Activated CD4-positive, alpha-beta memory T cell treated with anti-CD3 and anti-CD28 coated beads for 36 hours (primary cell): ENCODE measurements around the gene MECP2. TPM values are rescaled to one million over a fixed set of nuclear protein-coding genes. Genes with fewer than 3 reads are reported as not detected.
A peak's percentile ranks its signal among the peaks of the same experiment; 100 is the strongest.
"Not testable (repeated sequence)": the region's sequence is repeated elsewhere in the genome, so short reads cannot be mapped to it uniquely, and the experiment has no call there.

ENCODE experiments used
- CTCF ChIA-PET: fragments of 350-600 bp; sonication (Branson Sonifier 250); formaldehyde crosslinking; loops from one replicate; lab custom pipeline; 2021; ENCODE audit warnings: antibody characterized with exemption, inconsistent platforms; lab: Charles Lee
- POLR2A ChIA-PET: fragments of 350-600 bp; sonication (Branson Sonifier 250); formaldehyde crosslinking; loops from one replicate; lab custom pipeline; 2021; ENCODE audit warnings: antibody characterized with exemption; lab: Charles Lee
- DNase-seq: peaks from one replicate; pipeline ENCODE4 v3.0.0-alpha.2; 2020
- H3K27ac Mint-ChIP-seq: one replicate; pipeline ENCODE4 v1.8.0; 2021; ENCODE audit warnings: mixed read lengths
- H3K27me3 Mint-ChIP-seq: one replicate; pipeline ENCODE4 v1.8.0; 2021; ENCODE audit warnings: mixed read lengths
- H3K36me3 Mint-ChIP-seq: one replicate; pipeline ENCODE4 v1.8.0; 2021; ENCODE audit warnings: mixed read lengths
- H3K4me1 Mint-ChIP-seq: one replicate; pipeline ENCODE4 v1.8.0; 2021; ENCODE audit warnings: low read depth, mixed read lengths
- H3K4me3 Mint-ChIP-seq: one replicate; pipeline ENCODE4 v1.8.0; 2021; ENCODE audit warnings: mild to moderate bottlenecking, mixed read lengths
- H3K9me3 Mint-ChIP-seq: one replicate; pipeline ENCODE4 v1.8.0; 2021; ENCODE audit warnings: mixed read lengths
- intact Hi-C: fragments of 100-400 bp; cut with micrococcal nuclease; formaldehyde crosslinking; loops from one replicate; pipeline ENCODE4 v1.15.1; 2023
- total RNA-seq, 2 experiments: library from RNA; stranded (reverse); gene quantifications; one replicate each; pipeline ENCODE4 v1.2.3, GENCODE V29; 2021

The MECP2 gene
- total RNA-seq, 2 experiments from 2014 or later: 50.8 to 51.0 TPM

DNA sequence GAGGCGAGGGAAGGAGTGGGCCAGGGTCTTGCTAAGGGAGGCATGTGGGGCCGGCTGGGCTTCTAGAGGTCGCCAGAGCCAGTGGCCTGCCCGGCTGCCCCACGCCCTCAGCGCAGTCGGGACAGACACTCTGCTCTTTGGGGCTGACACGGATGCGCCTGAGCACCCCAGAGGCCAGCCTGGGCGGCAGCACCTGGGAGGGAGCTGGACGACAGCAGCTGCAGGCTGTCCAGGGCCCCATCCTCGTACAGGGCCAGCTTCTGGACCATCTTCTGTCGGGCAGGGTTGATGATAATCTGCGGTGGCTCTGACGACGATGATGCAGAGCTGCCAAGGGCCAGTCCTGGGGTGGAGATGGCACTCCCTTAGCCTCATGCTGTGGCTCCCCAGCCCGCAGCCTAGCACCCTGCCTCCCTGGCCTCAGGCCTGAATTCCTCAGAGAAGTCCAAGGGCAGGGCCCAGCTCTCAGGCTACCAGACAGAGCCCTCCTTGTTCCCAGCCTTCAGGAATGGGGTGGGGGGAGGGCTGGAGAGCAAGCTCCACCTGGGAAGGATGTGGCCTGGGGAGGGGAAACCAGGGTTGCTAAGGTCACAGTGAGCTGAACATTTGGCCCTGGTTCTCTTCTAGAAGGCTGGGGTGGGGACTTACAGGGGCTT is 85.1 kb downstream of the MECP2 start:
- Mint-ChIP-seq H3K36me3 (peaks cover 25% of the 10 kb centered on the region), H3K27me3 (no peaks in the 10 kb centered on the region), H3K4me1 (peaks cover 9% of the 10 kb centered on the region), H3K4me3 (no peak overlapping the region), H3K9me3 (no peaks in the 10 kb centered on the region), H3K27ac (no peak overlapping the region)
- intact Hi-C loops: no loop called here
- no peak for DNase-seq
- ChIA-PET POLR2A (interaction anchor here (1.0 to 1.6 kb wide), 2 partner anchors 10 to 45 kb away, joined by 3 to 5 read pairs; no protein-coding TSS in a partner anchor), CTCF (interaction anchor here (1.1 to 2.9 kb wide), 10 partner anchors 10 to 315 kb away, joined by 3 to 37 read pairs (median 5); partner anchors contain the start of gene TMEM187)

GRCh38 chrX:154011376-154012335 is 85.9 kb downstream of the MECP2 start:
- H3K9me3 Mint-ChIP-seq: no peaks in the 10 kb centered on the region
- DNase-seq: no peak
- ChIA-PET CTCF (no interaction called here), POLR2A (interaction anchor here (1.0 to 1.6 kb wide), 2 partner anchors 9 to 44 kb away, joined by 3 to 5 read pairs; no protein-coding TSS in a partner anchor)
- no peaks in the 10 kb centered on the region for H3K27me3 Mint-ChIP-seq
- peaks cover 25% of the 10 kb centered on the region for H3K36me3 Mint-ChIP-seq
- H3K27ac Mint-ChIP-seq: no peak overlapping the region
- intact Hi-C loops: no loop called here
- H3K4me3 Mint-ChIP-seq: no peak overlapping the region
- peaks cover 9% of the 10 kb centered on the region for H3K4me1 Mint-ChIP-seq

GRCh38 chrX:154010330-154011087 is 87.0 kb downstream of the MECP2 start:
- Mint-ChIP-seq H3K36me3 (peaks cover 24% of the 10 kb centered on the region), H3K9me3 (no peaks in the 10 kb centered on the region), H3K27me3 (no peaks in the 10 kb centered on the region), H3K4me3 (no peak overlapping the region), H3K27ac (no peak overlapping the region), H3K4me1 (peaks cover 4% of the 10 kb centered on the region)
- ChIA-PET POLR2A (no interaction called here), CTCF (interaction anchor here (0.7 kb wide), 1 partner anchor 187 kb away, joined by 3 read pairs; no protein-coding TSS in a partner anchor)
- no peak for DNase-seq
- intact Hi-C loops: no loop called here

DNA sequence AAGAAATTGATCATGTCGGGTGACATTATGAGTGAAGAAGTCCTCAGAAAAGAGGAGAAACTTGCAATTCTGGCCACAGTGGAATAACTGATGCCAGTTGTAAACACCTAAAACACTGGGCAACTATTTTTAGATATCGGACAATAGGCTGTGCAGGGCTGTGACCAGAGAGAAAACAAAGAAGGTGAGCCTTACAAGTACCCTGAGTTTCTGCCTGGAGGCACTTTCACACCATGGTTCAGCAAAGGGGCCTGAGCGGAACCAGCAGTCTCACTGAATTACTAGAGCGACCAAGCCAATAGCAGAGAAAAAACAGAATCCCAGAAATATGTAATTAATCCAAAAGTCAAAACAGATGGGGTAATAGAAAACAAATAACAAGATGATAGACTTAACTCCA is 89.0 kb downstream of the MECP2 start:
- Mint-ChIP-seq H3K9me3 (no peaks in the 10 kb centered on the region), H3K27me3 (no peaks in the 10 kb centered on the region), H3K4me3 (no peak overlapping the region), H3K4me1 (no peaks in the 10 kb centered on the region), H3K27ac (no peak overlapping the region), H3K36me3 (peaks cover 22% of the 10 kb centered on the region)
- ChIA-PET CTCF (interaction anchor here (0.6 kb wide), 1 partner anchor 28 kb away, joined by 3 read pairs; no protein-coding TSS in a partner anchor), POLR2A (no interaction called here)
- DNase-seq: no peak
- intact Hi-C loops: no loop called here

DNA sequence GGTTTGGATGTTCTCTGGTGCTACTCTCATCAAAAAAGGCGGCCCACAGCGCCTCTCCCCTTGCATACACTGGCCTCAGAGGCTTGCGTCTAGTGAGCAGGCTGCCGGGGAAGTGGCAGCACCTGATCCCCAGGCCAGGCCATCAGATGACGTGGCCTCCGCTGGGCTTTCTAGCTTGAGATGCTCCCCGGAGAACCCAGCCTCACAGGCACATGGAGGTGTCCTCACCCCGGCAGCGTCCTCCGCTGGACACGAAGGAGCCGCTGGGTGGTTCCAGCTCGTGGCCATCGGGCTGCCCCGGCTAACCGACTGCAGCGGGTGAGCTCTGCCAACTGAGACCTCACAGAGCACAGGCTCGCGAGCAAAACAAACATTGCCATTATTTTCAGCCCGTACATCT is 90.6 kb downstream of the MECP2 start:
- intact Hi-C loops: no loop called here
- ChIA-PET POLR2A (no interaction called here), CTCF (no interaction called here)
- no peak for DNase-seq
- Mint-ChIP-seq H3K4me3 (no peak overlapping the region), H3K27me3 (no peaks in the 10 kb centered on the region), H3K9me3 (no peaks in the 10 kb centered on the region), H3K27ac (no peak overlapping the region), H3K4me1 (peaks cover 8% of the 10 kb centered on the region), H3K36me3 (peaks cover 23% of the 10 kb centered on the region)

GRCh38 chrX:154004315-154004714 is 93.2 kb downstream of the MECP2 start:
- H3K4me3 Mint-ChIP-seq: no peak overlapping the region
- ChIA-PET CTCF (interaction anchor here (6.2 kb wide), 1 partner anchor 9 kb away, joined by 37 read pairs; no protein-coding TSS in a partner anchor), POLR2A (no interaction called here)
- intact Hi-C loops: no loop called here
- no peak overlapping the region for H3K27ac Mint-ChIP-seq
- H3K27me3 Mint-ChIP-seq: no peaks in the 10 kb centered on the region
- DNase-seq: no peak
- no peaks in the 10 kb centered on the region for H3K9me3 Mint-ChIP-seq
- peaks cover 11% of the 10 kb centered on the region for H3K4me1 Mint-ChIP-seq
- H3K36me3 Mint-ChIP-seq: peaks cover 11% of the 10 kb centered on the region

DNA sequence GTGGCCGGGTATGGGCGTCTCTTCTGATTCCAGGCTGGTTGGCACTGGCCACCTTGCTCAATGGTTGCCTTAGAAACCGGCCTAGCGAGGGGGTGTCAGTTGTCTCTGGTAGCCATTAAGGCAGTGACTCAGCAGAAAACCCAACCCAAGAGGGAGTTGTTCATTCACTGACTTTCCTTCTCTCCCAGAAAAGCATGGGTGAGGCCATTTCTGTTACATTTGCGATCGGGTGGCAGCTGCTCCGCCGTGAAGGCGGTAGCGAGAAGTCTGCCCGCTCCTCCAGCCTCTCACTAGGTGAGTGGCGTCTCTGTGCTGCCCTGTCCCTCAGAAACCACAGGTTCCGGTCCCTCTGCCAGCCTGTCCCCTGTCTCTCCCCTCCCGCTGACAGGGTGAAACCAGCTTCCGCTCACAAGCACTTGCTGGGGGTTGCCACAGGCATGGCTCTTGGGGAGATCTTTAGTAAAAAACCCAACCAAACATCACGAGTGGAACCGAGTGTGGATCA is 95.2 kb downstream of the MECP2 start:
- intact Hi-C loops: loop anchor here (1.0 kb wide), 1 partner anchor 30 kb away; the partner anchor contains the start of gene TMEM187
- POLR2A ChIA-PET: interaction anchor here (0.6 to 2.0 kb wide), 4 partner anchors 10 to 410 kb away, joined by 3 to 6 read pairs (median 3); partner anchors contain the start of genes HCFC1 and TMEM187
- Mint-ChIP-seq H3K4me1 (peaks cover 11% of the 10 kb centered on the region), H3K36me3 (peaks cover 8% of the 10 kb centered on the region), H3K27me3 (no peaks in the 10 kb centered on the region), H3K9me3 (no peaks in the 10 kb centered on the region), H3K4me3 (peak overlapping the region; percentile 65), H3K27ac (peak overlapping the region; percentile 87)
- DNase-seq: peak; percentile 70
- CTCF ChIA-PET: interaction anchor here (6.2 kb wide), 1 partner anchor 11 kb away, joined by 37 read pairs; no protein-coding TSS in a partner anchor

GRCh38 chrX:154000051-154000450 is 97.5 kb downstream of the MECP2 start:
- Mint-ChIP-seq H3K36me3 (peaks cover 3% of the 10 kb centered on the region), H3K4me1 (peaks cover 11% of the 10 kb centered on the region), H3K27me3 (no peaks in the 10 kb centered on the region), H3K27ac (no peak overlapping the region), H3K4me3 (no peak overlapping the region), H3K9me3 (no peaks in the 10 kb centered on the region)
- POLR2A ChIA-PET: no interaction called here
- CTCF ChIA-PET: interaction anchor here (0.6 to 6.2 kb wide), 2 partner anchors 14 to 391 kb away, joined by 3 to 37 read pairs; no protein-coding TSS in a partner anchor
- intact Hi-C loops: no loop called here
- no peak for DNase-seq

- CTCF ChIA-PET: interaction anchor here (0.6 to 6.2 kb wide), 2 partner anchors 14 to 390 kb away, joined by 3 to 37 read pairs; no protein-coding TSS in a partner anchor
- H3K36me3 Mint-ChIP-seq: peaks cover 3% of the 10 kb centered on the region
Measured at GRCh38 chrX:153999359-154000037, 98.0 kb downstream of the MECP2 start.

GRCh38 chrX:153995504-153995903 is 102.0 kb downstream of the MECP2 start:
- CTCF ChIA-PET: no interaction called here
- H3K4me3 Mint-ChIP-seq: no peak overlapping the region
- POLR2A ChIA-PET: no interaction called here
- no peaks in the 10 kb centered on the region for H3K27me3 Mint-ChIP-seq
- DNase-seq: no peak
- H3K9me3 Mint-ChIP-seq: no peaks in the 10 kb centered on the region
- no peak overlapping the region for H3K27ac Mint-ChIP-seq
- H3K36me3 Mint-ChIP-seq: no peaks in the 10 kb centered on the region
- H3K4me1 Mint-ChIP-seq: peaks cover 6% of the 10 kb centered on the region
- intact Hi-C loops: no loop called here

More at GRCh38 chrX:153999359-154000037, 98.0 kb downstream of the MECP2 start:
- intact Hi-C loops: no loop called here
- Mint-ChIP-seq H3K27me3 (no peaks in the 10 kb centered on the region), H3K4me1 (peaks cover 11% of the 10 kb centered on the region), H3K9me3 (no peaks in the 10 kb centered on the region), H3K4me3 (no peak overlapping the region), H3K27ac (no peak overlapping the region)
- POLR2A ChIA-PET: no interaction called here
- no peak for DNase-seq

- POLR2A ChIA-PET, H3K4me3 Mint-ChIP-seq, H3K27ac Mint-ChIP-seq, DNase-seq, H3K36me3 Mint-ChIP-seq, CTCF ChIA-PET, H3K27me3 Mint-ChIP-seq, intact Hi-C loops, H3K9me3 Mint-ChIP-seq: not testable (repeated sequence)
- H3K4me1 Mint-ChIP-seq: peaks cover 16% of the 10 kb centered on the region
Measured at GRCh38 chrX:153994398-153994797, 103.1 kb downstream of the MECP2 start.
